CD4-positive, alpha-beta T cell treated with Interleukin-10 for 1 hour (primary cell): Measurements from ENCODE around the gene FBXL5.

Experiments
- DNase-seq: peaks from one replicate; pipeline ENCODE4 v3.0.0-alpha.2; 2020

Gene FBXL5

GRCh38 chr4:15557786-15558550 lies 97.2 kb downstream of the FBXL5 start:
- no peak for DNase-seq

GRCh38 chr4:15556511-15557092 lies 98.6 kb downstream of the FBXL5 start:
- no peak for DNase-seq
